ENCODE measurements around the gene KRT86. TPM values are rescaled to one million over a fixed set of nuclear protein-coding genes. Genes with fewer than 3 reads are reported as not detected.

The KRT86 gene
- 5.0 and 8.7 TPM in 2 replicates for total RNA-seq

DNA sequence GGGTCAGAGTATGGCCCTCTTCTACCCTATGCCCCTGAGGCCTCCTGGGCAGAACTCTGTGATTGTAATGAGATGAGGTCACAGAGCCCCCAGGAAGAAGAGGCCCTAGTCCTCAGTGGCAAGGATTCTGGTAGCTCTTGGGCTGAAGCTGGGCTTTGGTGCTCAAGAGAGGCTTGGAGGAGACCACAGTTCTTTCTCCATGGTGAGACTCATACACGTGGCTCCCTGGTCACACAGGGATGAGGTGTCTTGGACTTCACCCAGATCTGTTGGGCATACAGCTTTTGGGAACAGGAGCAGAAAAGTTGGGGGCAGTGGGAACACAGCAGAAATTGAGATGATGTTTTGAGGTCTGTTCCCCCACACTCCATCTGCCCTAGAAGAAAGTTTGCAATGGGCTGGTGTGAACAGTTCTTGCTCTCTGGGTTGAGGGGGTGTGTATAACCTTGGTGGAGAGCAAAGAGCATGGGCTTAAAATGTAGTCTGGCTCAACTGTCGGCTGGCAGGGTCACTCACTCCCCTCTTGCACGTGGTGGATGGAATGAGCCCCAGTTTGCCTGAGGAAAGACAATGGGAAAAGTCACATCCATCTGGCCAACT, at the start of gene KRT86:
Gene KRT86 (plus strand): TSS at position 125 of the 600 bp plus-strand sequence. CDS start 27,272 bp downstream, outside the sequence.

DNA sequence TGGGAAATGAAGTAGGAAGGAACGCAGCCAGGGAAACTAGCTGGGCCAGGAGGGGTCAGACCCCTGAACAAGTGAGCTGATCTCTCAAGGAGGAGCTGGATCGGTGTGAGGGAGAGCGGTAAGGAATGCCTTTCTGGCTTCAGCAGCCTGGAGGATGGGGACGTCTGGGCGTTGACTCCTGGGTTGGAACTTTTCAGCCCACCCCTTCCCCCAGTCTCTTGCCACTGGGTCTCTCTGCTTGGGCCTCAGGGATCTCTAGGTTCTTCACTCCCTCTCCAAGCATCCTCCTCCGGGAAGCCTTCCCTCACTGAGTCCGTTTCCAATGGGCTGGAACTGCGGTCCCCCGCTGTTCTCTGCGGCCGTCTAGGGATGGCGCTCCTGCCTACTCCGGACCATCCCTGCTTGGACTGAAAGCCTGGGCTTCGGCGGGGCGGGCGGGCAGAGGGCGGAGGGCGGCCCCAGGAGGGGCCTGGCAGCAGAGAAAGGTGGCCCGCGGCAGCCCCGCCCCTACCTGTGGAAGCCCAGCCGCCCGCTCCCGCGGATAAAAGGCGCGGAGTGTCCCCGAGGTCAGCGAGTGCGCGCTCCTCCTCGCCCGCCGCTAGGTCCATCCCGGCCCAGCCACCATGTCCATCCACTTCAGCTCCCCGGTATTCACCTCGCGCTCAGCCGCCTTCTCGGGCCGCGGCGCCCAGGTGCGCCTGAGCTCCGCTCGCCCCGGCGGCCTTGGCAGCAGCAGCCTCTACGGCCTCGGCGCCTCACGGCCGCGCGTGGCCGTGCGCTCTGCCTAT, 41.6 kb upstream of the KRT86 start, which contains the start of gene KRT7:
Gene KRT7 (plus strand): TSS at position 570 of the 788 bp plus-strand sequence. CDS start 54 bp downstream, at position 624.

DNA sequence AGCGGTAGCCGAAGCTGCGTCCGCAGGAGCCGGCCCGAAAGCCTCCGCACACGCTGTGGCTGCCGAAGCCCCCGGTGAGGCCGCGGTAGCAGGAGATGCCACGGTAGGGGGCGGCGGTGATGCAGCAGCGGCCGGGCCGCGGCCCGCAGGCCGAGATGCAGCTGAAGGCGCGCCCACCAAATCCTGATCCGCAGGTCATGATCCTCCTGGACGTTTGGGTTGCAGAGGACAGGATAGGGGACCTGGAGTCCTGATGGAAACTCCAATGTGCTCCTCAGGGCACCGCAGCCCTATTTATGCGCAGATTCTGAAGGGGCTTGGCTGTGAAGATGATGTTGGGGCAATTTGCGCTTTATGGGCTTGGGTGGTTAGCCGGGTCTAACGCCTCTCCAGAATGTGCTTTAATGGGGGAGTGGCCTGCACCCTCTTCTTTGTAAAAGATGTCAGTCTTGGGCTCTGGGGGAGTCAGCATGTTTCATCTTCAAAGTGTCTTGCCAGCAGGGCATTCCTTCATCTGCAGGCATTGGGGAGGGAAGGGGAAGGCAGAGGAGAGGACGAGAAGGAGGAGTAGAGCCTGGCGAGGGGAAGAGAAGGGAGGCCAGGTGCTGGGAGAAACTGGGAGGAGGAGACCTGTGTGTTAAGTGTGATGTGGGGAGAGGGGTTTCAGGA, 17.0 kb downstream of the KRT86 start, which contains the start of gene KRT81:
Gene KRT81 (minus strand): TSS at position 268 of the 669 bp plus-strand sequence. CDS start 69 bp downstream, at position 199.

DNA sequence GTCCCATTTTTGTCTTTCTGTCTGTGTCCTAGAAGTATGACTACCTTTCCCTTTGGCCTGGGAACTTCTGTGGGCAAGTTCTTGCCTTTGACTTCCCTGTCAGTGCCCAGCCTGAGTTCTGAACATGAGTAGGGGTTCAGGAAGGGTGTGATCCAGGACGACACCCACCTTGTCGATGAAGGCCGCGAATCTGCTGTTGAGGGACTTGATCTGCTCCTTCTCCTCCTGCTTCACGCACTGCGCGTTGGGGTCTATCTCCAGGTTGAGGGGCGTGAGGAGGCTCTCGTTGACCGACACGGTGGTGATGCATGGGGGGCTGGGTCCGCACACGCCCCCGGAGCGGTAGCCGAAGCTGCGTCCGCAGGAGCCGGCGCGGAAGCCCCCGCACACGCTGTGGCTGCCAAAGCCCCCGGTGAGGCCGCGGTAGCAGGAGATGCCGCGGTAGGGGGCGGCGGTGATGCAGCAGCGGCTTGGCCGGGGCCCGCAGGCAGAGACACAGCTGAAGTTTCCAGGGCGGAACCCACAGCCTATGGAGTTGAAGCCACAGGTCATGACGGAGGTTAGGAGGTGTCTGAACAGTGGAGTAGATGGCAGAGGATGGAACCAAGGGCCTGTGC, 46.4 kb downstream of the KRT86 start, which contains the start of gene KRT83:
Gene KRT83 (minus strand): TSS at position 615 of the 617 bp plus-strand sequence. CDS start 63 bp downstream, at position 552.

Other genes with a start within 250 kb of the KRT86 start
- 5.9 and 7.5 TPM in 2 replicates for gene NR4A1, start 223.2 kb upstream of the KRT86 start, total RNA-seq
- gene ATG101, start 204.7 kb upstream of the KRT86 start, total RNA-seq = 70.4 and 73.8 TPM in 2 replicates
- 0.07 and 0.10 TPM in 2 replicates for gene SMIM41, start 194.9 kb upstream of the KRT86 start, total RNA-seq
- gene KRT80, start 82.6 kb upstream of the KRT86 start, total RNA-seq = 0.65 and 0.83 TPM in 2 replicates
- gene KRT7, start 41.4 kb upstream of the KRT86 start, total RNA-seq = 15.0 and 16.4 TPM in 2 replicates
- gene KRT81, start 16.9 kb downstream of the KRT86 start, total RNA-seq = 0.13 and 0.20 TPM in 2 replicates
- gene KRT83, start 46.8 kb downstream of the KRT86 start, total RNA-seq = not detected in 2 replicates
- not detected in 2 replicates for gene KRT85, start 92.8 kb downstream of the KRT86 start, total RNA-seq
- gene KRT84, start 111.0 kb downstream of the KRT86 start, total RNA-seq = not detected in 2 replicates
- gene KRT82, start 131.7 kb downstream of the KRT86 start, total RNA-seq = not detected in 2 replicates
- not detected in 2 replicates for gene KRT75, start 159.7 kb downstream of the KRT86 start, total RNA-seq
- gene KRT6B, start 177.5 kb downstream of the KRT86 start, total RNA-seq = 0.20 and 0.33 TPM in 2 replicates
- gene KRT6C, start 199.2 kb downstream of the KRT86 start, total RNA-seq = 0.07 TPM in 1 of 2 replicates, not detected in the other
- 2.7 and 11.9 TPM in 2 replicates for gene KRT6A, start 218.6 kb downstream of the KRT86 start, total RNA-seq
- gene KRT5, start 245.7 kb downstream of the KRT86 start, total RNA-seq = 0.52 and 1.8 TPM in 2 replicates

Measured in smooth muscle cell of the pulmonary artery (primary cell).